Fibroblast of peridontal ligament (primary cell): ENCODE data around the gene CNTNAP2.
A peak's percentile ranks its signal among the peaks of the same experiment; 100 is the strongest.
"Not testable (repeated sequence)": the region's sequence is repeated elsewhere in the genome, so short reads cannot be mapped to it uniquely, and the experiment has no call there.

Experiments
- DNase-seq: peaks from one replicate; pipeline ENCODE4 v3.0.0-alpha.2; 2010; ENCODE audit errors: extremely low read depth

The CNTNAP2 gene

GRCh38 chr7:147103224-147103623 is 986.6 kb downstream of the CNTNAP2 start:
- no peak for DNase-seq

GRCh38 chr7:147106746-147107145 is 990.1 kb downstream of the CNTNAP2 start:
- DNase-seq: peak; percentile 21

- not testable (repeated sequence) for DNase-seq
Observed at GRCh38 chr7:147114525-147114924, 997.9 kb downstream of the CNTNAP2 start.

GRCh38 chr7:147136352-147136751 is 1019.8 kb downstream of the CNTNAP2 start:
- peak; percentile 12 for DNase-seq

DNA sequence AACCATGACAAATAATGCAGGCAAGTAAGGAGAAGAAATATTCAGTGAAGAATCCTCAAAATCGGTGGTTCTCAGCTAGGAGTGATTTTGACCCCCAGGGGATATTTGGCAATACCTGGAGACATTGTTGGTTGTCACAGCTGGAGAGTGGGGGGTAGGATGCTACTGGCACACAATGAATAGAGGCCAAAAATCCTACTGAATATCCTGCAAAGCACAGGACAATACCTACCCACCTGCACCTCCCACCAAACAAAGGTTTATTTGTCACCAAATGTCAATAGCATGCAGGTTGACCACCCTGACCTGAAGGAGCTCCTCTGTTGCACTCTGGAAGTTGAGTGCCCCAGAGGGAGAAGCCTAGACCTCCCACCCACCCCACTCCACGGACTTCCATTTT is 1028.6 kb downstream of the CNTNAP2 start:
- no peak for DNase-seq

GRCh38 chr7:147146169-147146568 is 1029.6 kb downstream of the CNTNAP2 start:
- DNase-seq: no peak

DNA sequence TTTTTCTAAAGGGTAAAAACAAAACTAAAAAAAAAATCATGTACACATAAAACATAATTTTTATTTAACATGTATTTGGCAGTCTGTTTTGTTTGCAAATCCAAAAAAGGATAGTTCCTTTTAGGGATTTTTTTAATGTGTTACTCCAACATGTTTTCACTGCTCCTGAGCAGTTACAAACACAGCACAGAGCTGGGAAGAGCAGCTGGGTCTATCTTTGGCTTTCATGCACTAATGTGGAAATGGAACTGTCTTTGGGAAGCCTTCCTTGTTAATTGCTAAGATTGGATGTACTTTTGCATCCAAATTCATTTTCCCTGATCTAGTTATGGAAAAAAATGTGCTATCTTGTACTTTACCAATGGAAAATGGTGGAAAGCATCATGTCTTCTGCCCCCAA is 1035.1 kb downstream of the CNTNAP2 start:
- no peak for DNase-seq

DNA sequence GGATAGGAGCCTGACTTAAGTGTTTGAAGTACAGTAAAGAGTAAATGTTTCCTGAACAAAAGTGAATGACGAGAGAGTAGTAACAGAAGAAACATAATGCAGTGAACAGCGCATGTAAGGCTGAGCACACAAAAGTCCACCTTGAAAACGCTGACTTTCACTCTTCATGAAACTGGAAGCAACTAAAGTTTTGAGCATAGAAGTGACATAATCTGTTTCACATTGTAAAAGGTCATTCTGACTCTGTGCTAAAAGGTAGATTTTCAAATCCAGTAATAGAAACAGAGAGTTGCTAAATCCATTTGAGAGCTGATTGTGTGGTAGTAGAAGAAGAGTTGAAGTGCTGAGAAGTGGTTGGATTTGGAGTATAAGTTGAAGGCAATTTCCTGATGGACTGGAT is 1037.0 kb downstream of the CNTNAP2 start:
- no peak for DNase-seq

DNA sequence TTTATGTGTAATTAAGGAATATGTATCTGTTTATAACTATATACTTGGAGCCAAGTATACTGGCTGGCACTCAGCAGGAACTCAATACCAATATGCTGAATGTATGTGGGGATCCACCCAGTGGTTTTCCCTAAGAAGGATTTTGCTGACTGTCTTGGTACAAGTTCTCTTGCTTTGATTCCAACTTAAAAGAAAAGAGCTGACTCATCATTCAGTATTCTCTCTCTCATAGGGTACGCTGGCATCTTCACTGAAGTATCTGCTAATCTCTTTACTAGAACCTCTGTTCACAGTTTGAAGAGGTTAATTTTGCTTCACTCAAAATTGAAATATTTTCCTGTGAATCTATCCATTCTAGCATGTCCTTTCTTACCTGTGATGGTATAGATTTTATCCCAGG is 1044.8 kb downstream of the CNTNAP2 start:
- no peak for DNase-seq

- DNase-seq: no peak
Observed at GRCh38 chr7:147170341-147171012, 1053.9 kb downstream of the CNTNAP2 start.

DNA sequence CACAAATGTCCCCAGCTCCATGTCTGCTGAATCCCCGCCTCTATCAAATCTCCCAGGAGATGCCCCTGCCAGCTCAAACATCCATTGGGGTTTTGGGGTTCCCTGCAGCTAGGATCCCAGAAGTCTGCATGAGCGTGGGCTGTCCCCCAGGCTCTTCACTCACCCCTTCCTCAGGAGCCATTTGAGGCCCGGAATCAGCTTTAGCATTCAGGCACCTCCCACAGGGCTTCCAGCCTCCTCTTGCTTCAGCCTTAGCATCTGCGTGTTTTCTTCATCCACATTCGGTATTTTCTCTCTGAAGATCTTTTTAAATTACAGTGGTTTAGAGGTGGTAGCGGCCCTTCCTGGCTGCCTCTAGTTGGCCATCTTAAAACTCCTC is 1054.4 kb downstream of the CNTNAP2 start:
- no peak for DNase-seq

- DNase-seq: no peak
Observed at GRCh38 chr7:147173883-147174282, 1057.3 kb downstream of the CNTNAP2 start.

DNA sequence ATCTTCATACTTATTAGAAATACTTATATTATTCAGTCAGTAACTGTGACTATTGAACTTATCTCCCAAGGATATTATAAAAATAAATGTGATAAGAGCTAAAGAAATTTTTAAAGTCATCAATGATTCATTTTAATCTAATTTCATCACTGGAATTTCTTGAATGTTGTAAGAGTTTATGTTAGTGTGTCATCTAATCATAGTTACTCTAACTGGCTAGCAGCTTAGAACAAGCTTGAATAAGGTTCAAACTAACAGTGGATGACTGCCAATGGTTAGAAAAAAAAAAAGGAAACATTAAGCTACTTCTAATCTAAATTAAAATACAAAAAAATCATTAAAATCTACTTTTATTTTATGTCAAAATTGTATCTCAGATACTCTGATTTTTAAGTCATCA is 1066.3 kb downstream of the CNTNAP2 start:
- peak; percentile 92 for DNase-seq

GRCh38 chr7:147183276-147183675 is 1066.7 kb downstream of the CNTNAP2 start:
- no peak for DNase-seq

DNA sequence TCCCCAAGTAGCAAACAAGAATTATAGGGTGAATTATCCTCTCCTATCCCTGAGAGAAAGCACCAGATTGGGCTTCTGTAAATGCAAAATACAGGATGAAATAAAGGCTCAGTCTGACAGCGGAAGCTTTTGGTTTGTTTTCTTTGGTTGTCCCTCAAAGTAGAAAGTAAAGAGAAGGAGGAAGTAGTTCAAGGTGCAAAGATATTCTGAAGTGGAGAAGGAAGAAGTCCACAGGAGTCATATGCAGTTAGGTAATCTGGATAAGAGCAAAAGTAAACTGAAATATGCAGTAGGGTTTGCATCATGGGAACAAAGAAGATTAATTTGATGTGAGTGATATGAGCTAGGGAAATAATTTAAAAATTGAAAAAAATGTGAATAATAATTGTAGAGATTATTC is 1071.9 kb downstream of the CNTNAP2 start:
- DNase-seq: no peak

GRCh38 chr7:147193476-147193875 is 1076.9 kb downstream of the CNTNAP2 start:
- DNase-seq: no peak

- DNase-seq: no peak
Observed at GRCh38 chr7:147196481-147196880, 1079.9 kb downstream of the CNTNAP2 start.

DNA sequence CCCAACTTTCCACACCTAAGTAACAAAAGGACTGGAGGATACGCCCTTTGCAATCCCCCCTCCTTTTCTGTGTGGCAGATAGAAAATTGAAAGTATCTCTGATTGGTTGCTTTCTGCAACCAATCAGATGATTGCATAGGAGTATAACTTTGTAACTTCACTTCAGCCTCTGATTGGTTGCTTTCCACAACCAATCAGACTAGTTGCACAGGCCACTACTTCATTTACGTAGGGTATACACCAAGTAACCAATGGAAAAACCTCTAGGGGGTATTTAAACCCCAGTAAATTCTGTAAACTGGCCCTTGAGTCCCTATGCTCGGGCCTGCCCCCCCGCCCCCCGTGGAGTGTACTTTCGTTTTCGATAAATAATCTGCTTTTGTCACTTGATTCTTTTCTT is 1080.4 kb downstream of the CNTNAP2 start:
- no peak for DNase-seq

GRCh38 chr7:147199868-147200267 is 1083.3 kb downstream of the CNTNAP2 start:
- DNase-seq: no peak

- DNase-seq: no peak
Observed at GRCh38 chr7:147207988-147208387, 1091.4 kb downstream of the CNTNAP2 start.

DNA sequence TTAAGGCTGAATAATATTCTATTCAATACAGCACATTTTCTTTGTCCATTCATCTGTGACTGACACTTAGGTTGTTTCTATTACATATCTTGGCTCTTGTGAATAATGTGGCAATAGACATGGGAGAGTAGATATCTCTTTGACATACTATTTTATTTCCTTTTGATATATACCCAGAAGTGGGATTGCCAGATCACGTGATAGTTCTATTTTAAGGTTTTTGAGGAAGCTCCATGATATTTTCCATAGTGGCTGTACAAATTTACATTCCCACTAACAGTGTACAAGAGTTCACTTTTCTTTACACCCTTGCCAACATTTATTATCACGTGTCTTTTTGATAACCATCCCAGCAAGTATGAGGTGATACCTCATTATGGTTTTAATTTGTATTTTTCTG is 1114.7 kb downstream of the CNTNAP2 start:
- no peak for DNase-seq

DNA sequence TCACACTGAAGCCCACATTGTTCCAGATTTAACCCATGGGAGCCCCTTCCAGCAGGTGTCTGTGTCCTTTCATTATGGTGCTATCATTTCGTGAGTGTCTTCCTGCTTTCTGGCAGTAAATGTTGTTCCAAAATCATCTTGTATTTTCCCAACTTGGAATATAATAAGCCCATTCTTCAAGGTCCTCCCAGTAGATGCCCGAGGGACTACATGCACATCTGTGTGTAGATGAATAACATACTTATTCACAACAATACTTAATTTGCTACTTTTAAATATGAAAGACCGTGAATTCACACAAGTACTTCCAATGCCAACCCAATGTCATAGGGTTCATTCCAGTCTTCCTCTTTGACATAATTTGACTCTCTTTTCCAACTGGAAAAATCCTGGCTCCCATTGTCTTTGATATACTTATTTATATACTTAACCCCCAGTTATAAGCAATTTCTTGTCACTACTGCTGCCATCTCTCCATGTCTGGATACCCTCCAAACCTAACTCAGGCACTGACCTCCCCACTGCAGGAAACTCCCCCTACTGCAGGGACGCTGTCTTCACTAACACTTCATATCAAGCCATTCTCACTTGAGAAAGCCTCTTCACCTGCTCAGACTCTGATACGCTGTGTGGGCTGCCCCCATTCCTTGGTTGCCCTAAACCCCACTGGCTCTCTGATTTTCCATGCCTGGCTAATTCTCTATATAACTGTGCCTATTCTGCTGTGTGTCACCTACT is 1119.2 kb downstream of the CNTNAP2 start:
- DNase-seq: no peak

DNA sequence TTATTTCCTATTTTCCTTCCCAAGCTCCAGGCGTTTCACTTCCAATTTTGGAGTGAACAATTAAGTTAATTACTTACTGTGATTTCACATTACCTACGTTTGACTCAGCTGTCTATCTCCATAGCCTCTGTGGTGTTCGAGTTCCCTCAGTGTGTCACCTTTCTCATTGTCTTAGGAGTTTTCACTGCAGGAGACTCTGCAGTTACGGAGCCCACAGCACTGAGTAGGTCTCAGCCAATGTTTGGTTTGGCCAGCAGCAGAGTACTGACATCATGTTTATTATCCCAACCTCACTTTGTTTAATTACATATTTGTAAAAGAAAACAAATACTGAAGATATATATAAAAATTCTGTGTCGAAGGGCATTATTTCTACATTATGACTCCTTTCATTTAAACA is 1123.9 kb downstream of the CNTNAP2 start:
- DNase-seq: no peak

DNA sequence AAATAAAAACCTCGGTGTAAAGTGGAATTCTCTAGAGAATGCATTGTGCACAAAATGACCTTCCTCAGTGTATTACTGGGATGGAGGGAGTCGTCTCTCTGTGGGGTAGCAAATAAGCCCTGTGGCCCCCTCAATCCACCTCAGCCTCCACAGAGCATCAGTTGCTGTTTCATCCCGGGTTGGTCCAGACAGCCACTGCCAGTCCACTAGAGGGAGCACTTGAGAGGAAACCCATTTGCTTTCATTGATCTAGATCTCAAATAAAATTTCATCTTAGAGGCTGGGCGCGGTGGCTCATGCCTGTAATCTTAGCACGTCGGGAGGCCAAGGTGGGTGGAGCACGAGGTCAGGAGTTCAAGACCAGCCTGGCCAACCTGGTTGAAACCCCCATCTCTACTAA is 1128.7 kb downstream of the CNTNAP2 start:
- DNase-seq: peak; percentile 49
